ENCODE data around the gene HBG2.

GRCh38 chr11:5210376-5210885 is 44.1 kb downstream of the HBG2 start:
- TF ChIP-seq CTCF (conservative IDR thresholded peaks at IDR 0.05; ENCODE audit: low read length) (no peak), EZH2phosphoT487 (IDR thresholded peaks at IDR 0.05; ENCODE audit: borderline replicate concordance) (no peak)

Measured in Loucy (cell line).